ENCODE measurements around the gene ADRA2A.

Gene ADRA2A

DNA sequence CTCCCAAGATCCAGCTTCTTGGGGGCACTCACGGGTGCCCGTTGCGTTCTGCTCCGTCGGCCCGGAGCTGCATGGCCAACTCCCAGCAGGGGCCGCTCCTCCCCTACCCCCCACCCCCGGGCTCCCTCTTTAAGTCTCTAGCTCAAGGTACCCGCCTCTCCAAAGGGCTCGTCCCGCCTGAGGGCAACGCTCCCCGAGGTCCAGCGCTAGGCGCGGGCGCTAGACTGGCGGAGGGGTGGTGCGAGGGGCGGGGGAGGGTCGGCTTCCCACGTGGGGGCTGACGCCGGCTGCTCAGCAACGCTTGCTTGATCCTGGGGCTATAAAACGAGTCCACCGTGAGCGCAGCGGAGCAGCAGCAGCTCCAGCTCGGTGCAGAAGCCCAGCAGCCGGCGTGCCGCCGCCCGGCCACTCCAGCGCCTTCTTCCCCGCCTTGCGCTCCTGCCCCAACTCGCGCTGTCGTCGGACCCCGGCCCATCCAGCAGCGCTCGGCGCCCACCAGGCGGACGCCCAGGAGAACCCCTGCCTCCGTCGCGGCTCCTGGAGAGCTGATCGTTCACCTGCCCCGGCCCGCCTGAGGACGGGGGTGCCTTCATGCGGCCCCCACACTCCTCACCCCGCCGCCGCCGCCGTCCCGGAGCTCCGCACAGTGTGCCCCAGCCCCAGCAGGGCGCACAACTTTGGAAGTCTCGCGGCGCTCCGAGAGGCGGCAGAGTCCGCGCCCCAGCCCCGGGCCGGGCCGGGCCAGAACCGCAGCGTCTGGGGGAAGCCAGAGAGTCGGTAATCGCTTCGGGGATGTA is at the start of gene ADRA2A:
TSS of gene ADRA2A (plus strand) at position 348 of the 797 bp plus-strand sequence. CDS start 968 bp downstream, outside the sequence.
- DNase-seq (ENCODE audit: insufficient read length, low spot score) (no peak), FAIRE-seq (no peak)
- TF ChIP-seq POLR2A (IDR thresholded peaks at IDR 0.05; ENCODE audit: low read depth, low read length): peak; percentile 42; the same call in 1 of the 2 replicates

GRCh38 chr10:111030042-111030750 is 46.6 kb upstream of the ADRA2A start:
- no peak for DNase-seq (ENCODE audit: insufficient read length, low spot score)
- FAIRE-seq: no peak

GRCh38 chr10:111034598-111035310 is 42.1 kb upstream of the ADRA2A start:
- TF ChIP-seq POLR2A (IDR thresholded peaks at IDR 0.05; ENCODE audit: low read depth, low read length): no peak
- FAIRE-seq (no peak), DNase-seq (ENCODE audit: insufficient read length, low spot score) (no peak)

More at GRCh38 chr10:111030042-111030750, 46.6 kb upstream of the ADRA2A start:
- TF ChIP-seq POLR2A (IDR thresholded peaks at IDR 0.05; ENCODE audit: low read depth, low read length): no peak

GRCh38 chr10:111035542-111035941 is 41.3 kb upstream of the ADRA2A start:
- no peak for FAIRE-seq
- DNase-seq (ENCODE audit: insufficient read length, low spot score): no peak
- TF ChIP-seq POLR2A (IDR thresholded peaks at IDR 0.05; ENCODE audit: low read depth, low read length): no peak

GRCh38 chr10:111037858-111038257 is 39.0 kb upstream of the ADRA2A start:
- TF ChIP-seq POLR2A (IDR thresholded peaks at IDR 0.05; ENCODE audit: low read depth, low read length): no peak
- DNase-seq (ENCODE audit: insufficient read length, low spot score): no peak
- FAIRE-seq: no peak

GRCh38 chr10:111039522-111039921 is 37.3 kb upstream of the ADRA2A start:
- FAIRE-seq (no peak), DNase-seq (ENCODE audit: insufficient read length, low spot score) (no peak)
- no peak for TF ChIP-seq POLR2A (IDR thresholded peaks at IDR 0.05; ENCODE audit: low read depth, low read length)

GRCh38 chr10:111057006-111057405 is 19.8 kb upstream of the ADRA2A start:
- TF ChIP-seq POLR2A (IDR thresholded peaks at IDR 0.05; ENCODE audit: low read depth, low read length): no peak
- FAIRE-seq: no peak
- DNase-seq (ENCODE audit: insufficient read length, low spot score): no peak

DNA sequence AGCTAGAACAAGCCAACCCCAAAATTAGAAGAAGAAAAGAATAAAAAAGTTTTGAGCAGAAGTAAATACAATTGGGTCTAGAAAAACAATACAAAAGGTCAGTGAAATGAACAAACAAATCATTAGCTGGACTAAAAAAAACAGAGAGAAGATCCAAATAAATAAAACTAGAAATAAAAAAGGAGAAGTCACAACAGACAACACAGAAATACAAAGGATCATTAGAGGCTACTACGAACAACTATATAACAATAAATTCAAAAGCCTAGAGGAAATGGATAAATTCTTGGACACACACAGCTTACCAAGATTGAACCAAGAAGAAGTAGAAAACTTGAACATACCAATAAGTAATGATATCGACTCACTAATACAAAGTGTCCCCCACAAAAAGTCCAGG is 13.4 kb upstream of the ADRA2A start:
- DNase-seq (ENCODE audit: insufficient read length, low spot score) (no peak), FAIRE-seq (no peak)
- TF ChIP-seq POLR2A (IDR thresholded peaks at IDR 0.05; ENCODE audit: low read depth, low read length): no peak

DNA sequence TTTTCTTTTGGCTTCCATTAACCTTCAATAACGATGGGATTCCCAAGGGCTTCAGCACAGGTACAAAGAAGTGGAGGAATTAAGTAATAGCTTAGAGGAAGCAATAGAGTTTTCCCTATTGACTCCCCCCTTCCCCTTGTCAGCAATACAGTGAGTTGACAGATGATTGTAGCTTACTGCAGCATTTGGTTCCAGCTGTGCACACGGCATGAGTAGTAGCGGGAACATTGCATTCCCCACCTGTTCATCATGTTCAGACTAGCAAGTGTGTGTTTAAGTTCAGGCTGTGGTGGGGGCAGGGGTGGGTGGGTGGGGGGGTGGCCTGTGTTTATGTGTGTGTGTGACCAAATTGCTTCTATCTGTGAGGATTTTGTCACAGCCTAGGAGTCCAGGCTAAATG is 4.6 kb upstream of the ADRA2A start:
- FAIRE-seq (no peak), DNase-seq (ENCODE audit: insufficient read length, low spot score) (no peak)
- TF ChIP-seq POLR2A (IDR thresholded peaks at IDR 0.05; ENCODE audit: low read depth, low read length): no peak

GRCh38 chr10:111075577-111076185 is 1.1 kb upstream of the ADRA2A start:
- DNase-seq (ENCODE audit: insufficient read length, low spot score): no peak
- TF ChIP-seq POLR2A (IDR thresholded peaks at IDR 0.05; ENCODE audit: low read depth, low read length): no peak
- FAIRE-seq: no peak

DNA sequence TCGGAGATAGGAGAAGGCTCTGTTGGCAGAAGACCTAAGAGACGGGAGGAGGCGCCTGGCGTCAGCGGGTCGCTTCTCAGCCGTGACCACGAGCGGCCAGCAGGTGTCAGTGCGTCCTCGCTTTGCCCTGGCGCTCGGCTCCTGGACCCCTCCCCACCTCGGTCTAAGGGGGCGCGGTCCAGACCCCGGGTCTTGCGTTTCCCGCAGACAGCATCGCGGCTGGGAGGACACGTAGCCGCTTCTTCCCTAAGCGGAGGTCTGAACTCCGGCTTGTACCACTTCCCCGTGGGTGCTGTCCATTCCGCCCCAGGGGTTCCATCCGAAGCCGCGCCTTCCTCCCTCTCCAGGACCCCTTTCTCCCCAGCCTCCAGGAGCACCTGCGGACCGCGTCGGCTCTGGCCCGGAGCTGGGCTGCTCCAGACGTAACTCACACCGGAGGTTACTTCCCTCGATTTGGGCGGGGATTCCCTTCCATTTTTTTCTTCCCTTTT is 593 bp upstream of the ADRA2A start:
- TF ChIP-seq POLR2A (IDR thresholded peaks at IDR 0.05; ENCODE audit: low read depth, low read length): no peak
- FAIRE-seq (no peak), DNase-seq (ENCODE audit: insufficient read length, low spot score) (peak; percentile 82)

- DNase-seq (ENCODE audit: insufficient read length, low spot score): no peak
- TF ChIP-seq POLR2A (IDR thresholded peaks at IDR 0.05; ENCODE audit: low read depth, low read length): no peak
- no peak for FAIRE-seq
Observed at GRCh38 chr10:111077479-111077784, 603 bp downstream of the ADRA2A start.

- no peak for DNase-seq (ENCODE audit: insufficient read length, low spot score)
- FAIRE-seq: no peak
- TF ChIP-seq POLR2A (IDR thresholded peaks at IDR 0.05; ENCODE audit: low read depth, low read length): no peak
Observed at GRCh38 chr10:111077785-111078504, 1.1 kb downstream of the ADRA2A start.
